Islet precursor cell (in vitro differentiated cells): ENCODE data around the gene RABL6.
"Not testable (repeated sequence)": the region's sequence is repeated elsewhere in the genome, so short reads cannot be mapped to it uniquely, and the experiment has no call there.

ENCODE experiments used
- DNase-seq: peaks from one replicate; pipeline ENCODE4 v3.0.0-alpha.2; 2018

RABL6 gene

GRCh38 chr9:136823136-136824046 is 15.6 kb downstream of the RABL6 start:
- DNase-seq: no peak

GRCh38 chr9:136824496-136825225 is 16.9 kb downstream of the RABL6 start:
- no peak for DNase-seq

- DNase-seq: no peak
Observed at GRCh38 chr9:136825295-136826187, 17.8 kb downstream of the RABL6 start.

GRCh38 chr9:136826188-136826541 is 18.4 kb downstream of the RABL6 start:
- DNase-seq: no peak

GRCh38 chr9:136826703-136827582 is 19.2 kb downstream of the RABL6 start:
- DNase-seq: no peak

GRCh38 chr9:136827794-136828473 is 20.2 kb downstream of the RABL6 start:
- DNase-seq: no peak

- no peak for DNase-seq
Observed at GRCh38 chr9:136828474-136829140, 20.9 kb downstream of the RABL6 start.

GRCh38 chr9:136829412-136829811 is 21.7 kb downstream of the RABL6 start:
- DNase-seq: no peak

GRCh38 chr9:136829981-136830885 is 22.5 kb downstream of the RABL6 start:
- DNase-seq: no peak

- DNase-seq: no peak
Observed at GRCh38 chr9:136831002-136831719, 23.4 kb downstream of the RABL6 start.

- DNase-seq: no peak
Observed at GRCh38 chr9:136831720-136832104, 24.0 kb downstream of the RABL6 start.

GRCh38 chr9:136832581-136832980 is 24.8 kb downstream of the RABL6 start:
- DNase-seq: no peak

GRCh38 chr9:136833381-136834048 is 25.8 kb downstream of the RABL6 start:
- DNase-seq: not testable (repeated sequence)

GRCh38 chr9:136835162-136835931 is 27.6 kb downstream of the RABL6 start:
- DNase-seq: no peak

GRCh38 chr9:136835932-136836904 is 28.5 kb downstream of the RABL6 start:
- DNase-seq: no peak

GRCh38 chr9:136837146-136837855 is 29.6 kb downstream of the RABL6 start:
- no peak for DNase-seq
